K562 (cell line): ENCODE results near the gene ANAPC13. TPM values are rescaled to one million over a fixed set of nuclear protein-coding genes. Genes with fewer than 3 reads are reported as not detected.

Experiments used
- ATAC-seq: fragments of 200-7000 bp; cut with Tn5 transposase; 3 replicates; pipeline ENCODE4 v1.9.1; 2020; ENCODE audit warnings: moderate library complexity
- BruUV-seq: library from RNA; stranded (reverse); fragments of 400-500 nt; replicated peaks from 2 replicates; lab custom pipeline; 2021; lab: Mats Ljungman, UMichigan
- CTCF ChIA-PET: fragments of 300-600 bp; formaldehyde crosslinking; extraction: SDS; loops from one replicate; lab custom pipeline; 2021; ENCODE audit warnings: low intra/inter-chr PET ratio; lab: Yijun Ruan, JAX
- POLR2A ChIA-PET: fragments of 300-600, 350-650 bp; sonication (Branson Sonifier 250); formaldehyde crosslinking; extraction: SDS; loops from one replicate; lab custom pipeline; 2021; ENCODE audit warnings: antibody characterized with exemption, inconsistent platforms; lab: Yijun Ruan, JAX
- DNase-seq, 4 experiments: peaks; one replicate each; pipeline versions ENCODE4 v3.0.0 to v3.0.0-alpha.2; 2011 to 2018; ENCODE audit warnings: low spot score in 3 of 4, mixed read lengths in 3 of 4; ENCODE audit errors: extremely low read depth in 1 of 4
- FAIRE-seq: peaks from 2 replicates; lab custom pipeline; 2011; peaks lifted over from hg19 to GRCh38; lab: Jason Lieb, UNC
- H2AFZ ChIP-seq: 2 replicates; pipeline ENCODE4 v1.6.0; 2011; ENCODE audit warnings: low read depth, low read length, control low read depth, inconsistent platforms
- H3K27ac ChIP-seq: fragments of 200-600 bp; 3 replicates; pipeline ENCODE4 v1.8.0; 2011; ENCODE audit warnings: low read depth, mild to moderate bottlenecking, control low read depth, inconsistent platforms, low read length, moderate library complexity, mixed read lengths; ENCODE audit errors: extremely low read depth
- H3K27me3 ChIP-seq, 2 experiments: fragments of 300-600 bp in 1 of 2; 2 replicates in 1 of 2; 3 replicates in 1 of 2; pipeline versions ENCODE4 v1.6.0 to v1.8.0; 2011; ENCODE audit warnings: inconsistent platforms in 2 of 2, low read length in 2 of 2, mild to moderate bottlenecking in 1 of 2, mixed read lengths in 1 of 2, moderate library complexity in 1 of 2; ENCODE audit not compliant: control insufficient read depth in 2 of 2, insufficient read depth in 2 of 2
- H3K36me3 ChIP-seq: fragments of 300-600 bp; 3 replicates; pipeline ENCODE4 v1.8.0; 2011; ENCODE audit warnings: mild to moderate bottlenecking, low read length, inconsistent platforms; ENCODE audit not compliant: control insufficient read depth, insufficient read depth
- H3K4me1 ChIP-seq, 2 experiments: fragments of 200-600 bp in 1 of 2; replicated peaks in 1 of 2; 2 replicates in 1 of 2; 3 replicates in 1 of 2; pipeline versions ENCODE4 v1.5.1 to v1.8.0; 2011; ENCODE audit warnings: inconsistent platforms in 2 of 2, low read length in 2 of 2, mild to moderate bottlenecking in 1 of 2, mixed read lengths in 1 of 2, moderate library complexity in 1 of 2; ENCODE audit not compliant: control insufficient read depth in 2 of 2, insufficient read depth in 2 of 2
- H3K4me2 ChIP-seq: 2 replicates; pipeline ENCODE4 v1.6.1; 2011; ENCODE audit warnings: low read length, control low read depth, inconsistent platforms, mixed read lengths; ENCODE audit not compliant: insufficient read depth
- H3K4me3 ChIP-seq: fragments of 200-600 bp; sonication (generic), shearing (Covaris generic); 2 replicates; pipeline ENCODE4 v1.5.1; 2016; ENCODE audit warnings: control low read depth, inconsistent platforms
- H3K79me2 ChIP-seq: fragments of 200-600 bp; 3 replicates; pipeline ENCODE4 v1.8.0; 2011; ENCODE audit warnings: low read length, inconsistent platforms; ENCODE audit not compliant: control insufficient read depth, insufficient read depth
- H3K9ac ChIP-seq, 2 experiments: 2 replicates each; pipeline versions ENCODE4 v1.6.0 to v1.6.1; 2011; ENCODE audit warnings: low read depth in 2 of 2, low read length in 2 of 2, control low read depth in 1 of 2, inconsistent platforms in 1 of 2, mild to moderate bottlenecking in 1 of 2, mixed read lengths in 1 of 2; ENCODE audit not compliant: insufficient read depth in 1 of 2
- H3K9me1 ChIP-seq: one replicate; pipeline ENCODE4 v1.6.0; 2011; ENCODE audit warnings: inconsistent platforms, mild to moderate bottlenecking, low read length, moderate library complexity; ENCODE audit not compliant: control insufficient read depth, insufficient read depth
- H3K9me3 ChIP-seq: replicated peaks from 2 replicates; pipeline ENCODE4 v1.5.1; 2011; ENCODE audit warnings: low read depth, low read length, inconsistent platforms; ENCODE audit not compliant: control insufficient read depth, insufficient read depth
- H4K20me1 ChIP-seq: replicated peaks from 2 replicates; pipeline ENCODE4 v1.6.1; 2011; ENCODE audit warnings: low read length, inconsistent platforms, mixed read lengths; ENCODE audit not compliant: control insufficient read depth, insufficient read depth
- SMARCB1 ChIP-seq: IDR thresholded peaks from 2 replicates; pipeline ENCODE4 v1.6.1; 2011; ENCODE audit warnings: improper control_type of control experiment, low read depth; ENCODE audit not compliant: insufficient read length
- ZFPM2 ChIP-seq: fragments of 250-450 bp; sonication (Bioruptor Pico); IDR thresholded peaks from 2 replicates; pipeline ENCODE4 v1.5.1; 2022; ENCODE audit warnings: mild to moderate bottlenecking
- WGBS: fragments of 100-300 bp; shearing (Covaris generic); methylation state at CpG from one replicate; pipeline ENCODE4 v1.1.6; 2016; ENCODE audit warnings: low coverage, mixed read lengths; ENCODE audit not compliant: insufficient coverage; ENCODE audit errors: missing lambda C conversion rate; 5-methylcytosine and 5-hydroxymethylcytosine counted together
- in situ Hi-C: fragments of 300-500 bp; cut with MboI; formaldehyde crosslinking; loops from 4 replicates; pipeline ENCODE4 v1.15.0; 2018; ENCODE audit warnings: inconsistent platforms, mixed read lengths
- intact Hi-C: fragments of 100-400 bp; cut with micrococcal nuclease; formaldehyde crosslinking; loops from 2 replicates; pipeline ENCODE4 v1.14.2; 2022
- polyA plus RNA-seq, 8 experiments: library from polyadenylated mRNA; depleted of rRNA in 4 of 8; stranded (reverse) in 5 of 8; unstranded in 3 of 8; fragments of >200 nt; fragmentation: Nextera tagmentation in 2 of 8; fragmentation: Illumina TruSeq in 1 of 8; extraction: Ambion mirVana in 2 of 8; extraction: Trizol in 1 of 8; gene quantifications; 2 replicates each; pipeline versions ENCODE4 v1.2.1 to v1.2.3, GENCODE V29; 2011 to 2014; ENCODE audit warnings: inconsistent platforms in 1 of 8, missing spikeins in 1 of 8
- total RNA-seq, 7 experiments: library from RNA; depleted of rRNA in 6 of 7; stranded (reverse); fragments of >200 nt in 6 of 7; fragmentation: Illumina TruSeq in 2 of 7; extraction: Trizol in 2 of 7; gene quantifications; 2 replicates each; pipeline versions ENCODE4 v1.2.1 to v1.2.3, GENCODE V29; 2011 to 2021; ENCODE audit warnings: low replicate concordance in 1 of 7
- TF ChIP-seq, protein P1 (sequence below): fragments of 250-450 bp; sonication (Bioruptor Pico); IDR thresholded peaks from 2 replicates; pipeline ENCODE4 v1.5.0; 2020; ENCODE audit warnings: mild to moderate bottlenecking, borderline replicate concordance

The ANAPC13 gene
- total and polyA plus RNA-seq, 9 of the 15 experiments (the other 6 are each of a cell fraction or from before 2014, with no cell fraction given): 48.5 to 238 (median 68.5) TPM

GRCh38 chr3:134480546-134480945 is 5.2 kb downstream of the ANAPC13 start:
- Histone ChIP-seq H4K20me1 (no peaks in the 10 kb centered on the region), H3K27ac (no peak overlapping the region), H3K4me2 (no peak overlapping the region), H3K27me3 (no peaks in the 10 kb centered on the region), H3K79me2 (peaks cover 26% of the 10 kb centered on the region), H3K4me1 (peaks cover 5 to 8% of the 10 kb centered on the region in 2 experiments; a peak in 4 of 5 replicates), H3K36me3 (peaks cover 72% of the 10 kb centered on the region), H3K4me3 (no peak overlapping the region), H3K9me3 (no peaks in the 10 kb centered on the region), H3K9me1 (no peaks in the 10 kb centered on the region)
- POLR2A ChIA-PET: interaction anchor here (1.2 kb wide), 1 partner anchor 178 kb away, joined by 3 read pairs; no protein-coding TSS in a partner anchor
- no peak for ATAC-seq
- intact Hi-C loops: no loop called here
- 100% methylated on average over 3 of the region's 3 CpGs for WGBS
- BruUV-seq: no TSS peak
- TF ChIP-seq ZFPM2 (no peak), SMARCB1 (no peak)
- TF ChIP-seq, protein P1, sequence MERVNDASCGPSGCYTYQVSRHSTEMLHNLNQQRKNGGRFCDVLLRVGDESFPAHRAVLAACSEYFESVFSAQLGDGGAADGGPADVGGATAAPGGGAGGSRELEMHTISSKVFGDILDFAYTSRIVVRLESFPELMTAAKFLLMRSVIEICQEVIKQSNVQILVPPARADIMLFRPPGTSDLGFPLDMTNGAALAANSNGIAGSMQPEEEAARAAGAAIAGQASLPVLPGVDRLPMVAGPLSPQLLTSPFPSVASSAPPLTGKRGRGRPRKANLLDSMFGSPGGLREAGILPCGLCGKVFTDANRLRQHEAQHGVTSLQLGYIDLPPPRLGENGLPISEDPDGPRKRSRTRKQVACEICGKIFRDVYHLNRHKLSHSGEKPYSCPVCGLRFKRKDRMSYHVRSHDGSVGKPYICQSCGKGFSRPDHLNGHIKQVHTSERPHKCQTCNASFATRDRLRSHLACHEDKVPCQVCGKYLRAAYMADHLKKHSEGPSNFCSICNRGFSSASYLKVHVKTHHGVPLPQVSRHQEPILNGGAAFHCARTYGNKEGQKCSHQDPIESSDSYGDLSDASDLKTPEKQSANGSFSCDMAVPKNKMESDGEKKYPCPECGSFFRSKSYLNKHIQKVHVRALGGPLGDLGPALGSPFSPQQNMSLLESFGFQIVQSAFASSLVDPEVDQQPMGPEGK: no peak
- TF ChIP-seq, all 486 proteins: peak for 0
- DNase-seq: no peak
- H2AFZ ChIP-seq: no peak overlapping the region
- no peak for FAIRE-seq
- in situ Hi-C loops: loop anchor here (25.0 kb wide), 1 partner anchor 668 kb away; the partner anchor contains the start of gene SRPRB
- CTCF ChIA-PET: no interaction called here
- H3K9ac ChIP-seq: no peak overlapping the region
